SK-N-SH (cell line): ENCODE data around the gene UGT1A10. TPM values are rescaled to one million over a fixed set of nuclear protein-coding genes. Genes with fewer than 3 reads are reported as not detected.

Source experiments
- CTCF ChIA-PET: fragments of 300-600, 350-600 bp; formaldehyde crosslinking; extraction: SDS; loops from one replicate; lab custom pipeline; 2021; lab: Yijun Ruan, JAX
- POLR2A ChIA-PET: fragments of 350-600 bp; sonication (Branson Sonifier 250); formaldehyde crosslinking; extraction: SDS; loops from one replicate; lab custom pipeline; 2020; ENCODE audit warnings: antibody characterized with exemption, inconsistent platforms; lab: Yijun Ruan, JAX
- DNase-seq: peaks from one replicate; pipeline ENCODE4 v3.0.0; 2012
- H2AFZ ChIP-seq: fragments of 200-600 bp; sonication (generic); 2 replicates; pipeline ENCODE4 v1.8.1; 2016; ENCODE audit warnings: antibody characterized with exemption, mild to moderate bottlenecking, low read depth
- H3F3A ChIP-seq: fragments of 200-600 bp; sonication (generic); replicated peaks from 2 replicates; pipeline ENCODE3; 2016; ENCODE audit warnings: antibody characterized with exemption, mild to moderate bottlenecking; ENCODE audit not compliant: insufficient read depth
- H3K27ac ChIP-seq, 2 experiments: fragments of 200-500 bp in 1 of 2; fragments of 200-600 bp in 1 of 2; sonication (Bioruptor generic) in 1 of 2; sonication (generic), shearing (Covaris generic) in 1 of 2; 2 replicates each; pipeline versions ENCODE4 v1.5.1 to v1.6.1; 2014 to 2016; ENCODE audit warnings: low read depth in 2 of 2, inconsistent platforms in 1 of 2, low read length in 1 of 2, mild to moderate bottlenecking in 1 of 2, mixed read lengths in 1 of 2
- H3K27me3 ChIP-seq: fragments of 200-600 bp; sonication (generic), shearing (Covaris generic); 2 replicates; pipeline ENCODE4 v1.6.1; 2016; ENCODE audit warnings: mixed run types; ENCODE audit not compliant: insufficient read depth
- H3K36me3 ChIP-seq, 2 experiments: fragments of 200-500 bp in 1 of 2; fragments of 200-600 bp in 1 of 2; sonication (Bioruptor generic) in 1 of 2; sonication (generic) in 1 of 2; replicated peaks in 1 of 2; 2 replicates each; pipeline versions ENCODE3 to v1.5.1; 2014 to 2016; ENCODE audit warnings: low read length in 1 of 2, mild to moderate bottlenecking in 1 of 2; ENCODE audit not compliant: insufficient read depth in 2 of 2, control insufficient read depth in 1 of 2
- H3K4me1 ChIP-seq, 2 experiments: fragments of 200-500 bp in 1 of 2; fragments of 200-600 bp in 1 of 2; sonication (Bioruptor generic) in 1 of 2; sonication (generic), shearing (Covaris generic) in 1 of 2; 2 replicates each; pipeline versions ENCODE4 v1.5.1 to v1.6.1; 2014 to 2016; ENCODE audit warnings: low read depth in 1 of 2, low read length in 1 of 2, mixed run types in 1 of 2; ENCODE audit not compliant: insufficient read depth in 2 of 2, control insufficient read depth in 1 of 2
- H3K4me2 ChIP-seq: fragments of 200-600 bp; sonication (generic), shearing (Covaris generic); 2 replicates; pipeline ENCODE4 v1.6.1; 2017; ENCODE audit warnings: mixed run types
- H3K4me3 ChIP-seq, 2 experiments: fragments of 200-500 bp in 1 of 2; fragments of 200-600 bp in 1 of 2; sonication (Bioruptor generic) in 1 of 2; sonication (generic), shearing (Covaris generic) in 1 of 2; 2 replicates each; pipeline versions ENCODE4 v1.5.1 to v1.8.1; 2014 to 2016; ENCODE audit warnings: low read depth in 2 of 2, inconsistent platforms in 1 of 2, low read length in 1 of 2, mild to moderate bottlenecking in 1 of 2, mixed read lengths in 1 of 2, moderate library complexity in 1 of 2
- H3K79me2 ChIP-seq: fragments of 200-600 bp; sonication (generic); 2 replicates; pipeline ENCODE4 v1.8.1; 2017; ENCODE audit warnings: mild to moderate bottlenecking; ENCODE audit not compliant: insufficient read depth
- H3K9ac ChIP-seq: fragments of 200-600 bp; sonication (generic); 2 replicates; pipeline ENCODE4 v1.6.1; 2017; ENCODE audit warnings: mixed run types
- H3K9me2 ChIP-seq: fragments of 200-600 bp; sonication (generic); 2 replicates; pipeline ENCODE4 v1.6.1; 2017; ENCODE audit warnings: mixed run types
- H3K9me3 ChIP-seq: fragments of 200-600 bp; sonication (generic); 2 replicates; pipeline ENCODE4 v1.6.1; 2017; ENCODE audit warnings: mixed run types, mild to moderate bottlenecking, moderate library complexity
- H4K20me1 ChIP-seq: fragments of 200-600 bp; sonication (generic); 2 replicates; pipeline ENCODE4 v1.6.1; 2017; ENCODE audit warnings: mild to moderate bottlenecking, mixed run types; ENCODE audit not compliant: insufficient read depth
- CHD2 ChIP-seq: fragments of 150-350 bp; IDR thresholded peaks from 2 replicates; pipeline ENCODE4 v1.6.1; 2018; ENCODE audit warnings: low read length; ENCODE audit not compliant: partially characterized antibody
- ELF1 ChIP-seq: IDR thresholded peaks from 2 replicates; pipeline ENCODE4 v1.4.0; 2012
- EP300 ChIP-seq, 2 experiments: IDR thresholded peaks; 2 replicates each; pipeline versions ENCODE4 v1.4.0 to v1.6.1; 2012; ENCODE audit warnings: borderline replicate concordance in 1 of 2, low read depth in 1 of 2, low read length in 1 of 2
- EZH2phosphoT487 ChIP-seq: fragments of 200-600 bp; sonication (generic); IDR thresholded peaks from 2 replicates; pipeline ENCODE4 v1.6.1; 2017; ENCODE audit warnings: low read depth, mixed run types, mild to moderate bottlenecking, antibody characterized with exemption, moderate library complexity, borderline replicate concordance
- FOSL2 ChIP-seq: IDR thresholded peaks from 2 replicates; pipeline ENCODE4 v1.4.0; 2012; ENCODE audit warnings: low read depth, mild to moderate bottlenecking, moderate library complexity, borderline replicate concordance
- FOXJ3 ChIP-seq: sonication (generic); formaldehyde crosslinking; IDR thresholded peaks from 2 replicates; pipeline ENCODE4 v1.5.1; 2020; ENCODE audit warnings: mild to moderate bottlenecking, missing genetic modification reagents
- FOXM1 ChIP-seq: IDR thresholded peaks from 2 replicates; pipeline ENCODE4 v1.4.0; 2012; ENCODE audit warnings: low read depth, mild to moderate bottlenecking
- GATA2 ChIP-seq: sonication (generic); formaldehyde crosslinking; IDR thresholded peaks from 2 replicates; pipeline ENCODE4 v1.5.0; 2020; ENCODE audit warnings: mild to moderate bottlenecking, missing genetic modification reagents
- JUND ChIP-seq: IDR thresholded peaks from 2 replicates; pipeline ENCODE4 v1.4.0; 2012
- MAX ChIP-seq: IDR thresholded peaks from 2 replicates; pipeline ENCODE4 v1.4.0; 2012; ENCODE audit warnings: low read depth
- MEF2A ChIP-seq: IDR thresholded peaks from 2 replicates; pipeline ENCODE4 v1.4.0; 2012; ENCODE audit warnings: low read depth, borderline replicate concordance
- MXI1 ChIP-seq: IDR thresholded peaks from 2 replicates; pipeline ENCODE4 v1.6.1; 2012; ENCODE audit warnings: mild to moderate bottlenecking, low read depth, low read length, improper control_type of control experiment
- NFIC ChIP-seq: IDR thresholded peaks from 2 replicates; pipeline ENCODE4 v1.4.0; 2012; ENCODE audit warnings: borderline replicate concordance
- POLR2AphosphoS5 ChIP-seq: IDR thresholded peaks from 2 replicates; pipeline ENCODE4 v1.6.1; 2012; ENCODE audit warnings: low read depth, low read length
- RCOR1 ChIP-seq: fragments of 150-350 bp; IDR thresholded peaks from 2 replicates; pipeline ENCODE4 v1.6.1; 2017; ENCODE audit warnings: antibody characterized with exemption, low read length
- RFX5 ChIP-seq: IDR thresholded peaks from 2 replicates; pipeline ENCODE4 v1.6.1; 2012; ENCODE audit warnings: mild to moderate bottlenecking, improper control_type of control experiment, low read length
- RXRA ChIP-seq: IDR thresholded peaks from 2 replicates; pipeline ENCODE4 v1.4.0; 2012; ENCODE audit warnings: low read depth, mild to moderate bottlenecking, borderline replicate concordance
- SIN3A ChIP-seq: IDR thresholded peaks from 2 replicates; pipeline ENCODE4 v1.6.1; 2012; ENCODE audit warnings: low read depth, mild to moderate bottlenecking, low read length, moderate library complexity, borderline replicate concordance
- SMC3 ChIP-seq: IDR thresholded peaks from 2 replicates; pipeline ENCODE4 v1.6.1; 2012; ENCODE audit warnings: low read depth, low read length, improper control_type of control experiment
- TCF12 ChIP-seq: IDR thresholded peaks from 2 replicates; pipeline ENCODE4 v1.4.0; 2012
- TEAD4 ChIP-seq: IDR thresholded peaks from 2 replicates; pipeline ENCODE4 v1.4.0; 2012; ENCODE audit warnings: mild to moderate bottlenecking, borderline replicate concordance; ENCODE audit not compliant: insufficient read depth
- USF1 ChIP-seq: IDR thresholded peaks from 2 replicates; pipeline ENCODE4 v1.4.0; 2012; ENCODE audit warnings: low read depth, borderline replicate concordance
- YY1 ChIP-seq: IDR thresholded peaks from 2 replicates; pipeline ENCODE4 v1.4.0; 2012; ENCODE audit warnings: low read depth, mild to moderate bottlenecking
- WGBS: methylation state at CpG from one replicate; pipeline ENCODE4 v1.1.6; 2017; ENCODE audit warnings: low lambda C conversion rate; 5-methylcytosine and 5-hydroxymethylcytosine counted together
- polyA plus RNA-seq, 3 experiments: library from polyadenylated mRNA; depleted of rRNA; stranded (reverse); fragments of >200 nt; gene quantifications; 2 replicates each; pipeline ENCODE4 v1.2.3, GENCODE V29; 2012

UGT1A10 gene
- polyA plus RNA-seq, 1 of the 3 experiments (the other 2 are of a cell fraction) = not detected

- CTCF ChIA-PET = no interaction called here
- H3K36me3 ChIP-seq = no peaks in the 10 kb centered on the region
- H2AFZ ChIP-seq = no peak overlapping the region
- H3K27me3 ChIP-seq = no peaks in the 10 kb centered on the region; the same call in 1 of the 2 replicates
- no peaks in the 10 kb centered on the region for H3K9me2 ChIP-seq
- H3K9ac ChIP-seq = no peak overlapping the region
- no peaks in the 10 kb centered on the region for H4K20me1 ChIP-seq
- 54% methylated on average over 6 of the region's 6 CpGs for WGBS
- no peaks in the 10 kb centered on the region; the same call in 1 of the 2 replicates for H3K9me3 ChIP-seq
- no peak for TF ChIP-seq FOXJ3 (CRISPR knock-in tag)
- TF ChIP-seq JUND = no peak
- no peak for TF ChIP-seq RCOR1
- no peak for TF ChIP-seq SMC3
- TF ChIP-seq RXRA = no peak
- no peak for TF ChIP-seq CHD2
- TF ChIP-seq RFX5 = no peak
- no peak for TF ChIP-seq SIN3A
- TF ChIP-seq POLR2AphosphoS5 = no peak
- TF ChIP-seq ELF1 = no peak
- no peak for TF ChIP-seq EZH2phosphoT487
- no peak for TF ChIP-seq FOXM1
- no peak for TF ChIP-seq YY1
- H3K4me1 ChIP-seq = no peaks in the 10 kb centered on the region
- no peak overlapping the region for H3K27ac ChIP-seq
- H3K79me2 ChIP-seq = no peaks in the 10 kb centered on the region
- POLR2A ChIA-PET = no interaction called here
- no peak overlapping the region for H3K4me3 ChIP-seq
- no peak overlapping the region for H3K4me2 ChIP-seq
- no peaks in the 10 kb centered on the region for H3F3A ChIP-seq
- DNase-seq = no peak
These were observed 174.1 kb downstream of the UGT1A10 start for GRCh38 chr2:233810385-233810784.

- H3K27ac ChIP-seq = no peak overlapping the region
- no peak overlapping the region for H3K9ac ChIP-seq
- H4K20me1 ChIP-seq = no peaks in the 10 kb centered on the region
- ChIA-PET CTCF (no interaction called here), POLR2A (no interaction called here)
- no peaks in the 10 kb centered on the region for H3K36me3 ChIP-seq
- no peak for DNase-seq
- no peaks in the 10 kb centered on the region for H3K4me1 ChIP-seq
- H2AFZ ChIP-seq = no peak overlapping the region
- no peak overlapping the region for H3K4me3 ChIP-seq
- no peaks in the 10 kb centered on the region; the same call in 1 of the 2 replicates for H3K9me3 ChIP-seq
- no peak for TF ChIP-seq YY1
- no peaks in the 10 kb centered on the region; the same call in 1 of the 2 replicates for H3K27me3 ChIP-seq
- H3F3A ChIP-seq = no peaks in the 10 kb centered on the region
- 66% methylated on average over 3 of the region's 4 CpGs for WGBS
- no peaks in the 10 kb centered on the region for H3K9me2 ChIP-seq
- H3K4me2 ChIP-seq = no peak overlapping the region
- H3K79me2 ChIP-seq = no peaks in the 10 kb centered on the region
These were observed 174.8 kb downstream of the UGT1A10 start for GRCh38 chr2:233811087-233811486.

GRCh38 chr2:233811732-233812131 lies 175.5 kb downstream of the UGT1A10 start:
- H3K9ac ChIP-seq = no peak overlapping the region
- WGBS = 14% methylated on average over 1 of the region's 8 CpGs
- no peaks in the 10 kb centered on the region for H3F3A ChIP-seq
- no peaks in the 10 kb centered on the region for H3K9me2 ChIP-seq
- H4K20me1 ChIP-seq = no peaks in the 10 kb centered on the region
- no peak overlapping the region for H3K27ac ChIP-seq
- no peaks in the 10 kb centered on the region for H3K79me2 ChIP-seq
- DNase-seq = no peak
- no peaks in the 10 kb centered on the region for H3K9me3 ChIP-seq
- no peak overlapping the region for H3K4me3 ChIP-seq
- H3K4me1 ChIP-seq = peaks cover 0 to 3% of the 10 kb centered on the region in 2 experiments; a peak in 1 of 4 replicates
- CTCF ChIA-PET = no interaction called here
- H2AFZ ChIP-seq = no peak overlapping the region
- H3K36me3 ChIP-seq = no peaks in the 10 kb centered on the region
- TF ChIP-seq TEAD4 = no peak
- no peak for TF ChIP-seq POLR2AphosphoS5
- TF ChIP-seq JUND = no peak
- no peak for TF ChIP-seq FOSL2
- no peak for TF ChIP-seq MXI1
- no peak for TF ChIP-seq EZH2phosphoT487
- no peak for TF ChIP-seq RCOR1
- TF ChIP-seq SIN3A = no peak
- TF ChIP-seq FOXJ3 (CRISPR knock-in tag) = no peak
- TF ChIP-seq ELF1 = no peak
- TF ChIP-seq RXRA = no peak
- no peak for TF ChIP-seq MEF2A
- TF ChIP-seq TCF12 = no peak
- no peak for TF ChIP-seq SMC3
- no peak for TF ChIP-seq MAX
- no peak for TF ChIP-seq FOXM1
- no peak for TF ChIP-seq EP300 (IDR thresholded peaks at IDR 0.05; ENCODE audit: borderline replicate concordance in 1 of 2, low read depth in 1 of 2, low read length in 1 of 2)
- TF ChIP-seq USF1 = no peak
- no peak for TF ChIP-seq GATA2
- no peak for TF ChIP-seq NFIC
- TF ChIP-seq, all 33 proteins: peak for 0
- Histone ChIP-seq H3K27me3 (no peaks in the 10 kb centered on the region; the same call in 1 of the 2 replicates), H3K4me2 (no peak overlapping the region)
- POLR2A ChIA-PET = no interaction called here
